Panc1 (cell line): ENCODE data around the gene GRIK4. TPM values are rescaled to one million over a fixed set of nuclear protein-coding genes. Genes with fewer than 3 reads are reported as not detected.

Experiments used
- ATAC-seq: fragments of 200-7000 bp; cut with Tn5 transposase; 2 replicates; pipeline ENCODE4 v1.9.1; 2020; ENCODE audit warnings: mild to moderate bottlenecking, moderate library complexity
- BruUV-seq: library from RNA; stranded (reverse); fragments of 400-500 nt; replicated peaks from 2 replicates; lab custom pipeline; 2021; lab: Mats Ljungman, UMichigan
- CTCF ChIA-PET: fragments of 300-600 bp; sonication (Branson Sonifier 250); formaldehyde crosslinking; loops from one replicate; lab custom pipeline; 2022; ENCODE audit warnings: antibody characterized with exemption; lab: Charles Lee
- POLR2A ChIA-PET: fragments of 300-600 bp; sonication (Branson Sonifier 250); formaldehyde crosslinking; loops from one replicate; lab custom pipeline; 2022; ENCODE audit warnings: antibody characterized with exemption; lab: Charles Lee
- DNase-seq: peaks from one replicate; pipeline ENCODE4 v3.0.0-alpha.2; 2010; ENCODE audit warnings: low read depth, low spot score
- H3K27ac ChIP-seq: 2 replicates; pipeline ENCODE4 v1.5.1; 2011; ENCODE audit warnings: mild to moderate bottlenecking, low read length, inconsistent platforms
- H3K27me3 ChIP-seq: fragments of 200-500 bp; sonication (Bioruptor generic); 2 replicates; pipeline ENCODE4 v1.6.0; 2014; ENCODE audit warnings: low read length, inconsistent platforms; ENCODE audit not compliant: control insufficient read depth, insufficient read depth
- H3K36me3 ChIP-seq: fragments of 200-500 bp; sonication (Bioruptor generic); 2 replicates; pipeline ENCODE4 v1.5.1; 2014; ENCODE audit warnings: inconsistent platforms, mild to moderate bottlenecking, low read length, moderate library complexity; ENCODE audit not compliant: control insufficient read depth, insufficient read depth
- H3K4me1 ChIP-seq: 2 replicates; pipeline ENCODE4 v1.5.1; 2011; ENCODE audit warnings: inconsistent platforms, mild to moderate bottlenecking, low read length, moderate library complexity; ENCODE audit not compliant: control insufficient read depth, insufficient read depth
- H3K4me3 ChIP-seq, 2 experiments: 2 replicates each; pipeline ENCODE4 v1.5.1; 2011 to 2012; ENCODE audit warnings: low read depth in 2 of 2, low read length in 2 of 2, mild to moderate bottlenecking in 2 of 2, inconsistent platforms in 1 of 2, moderate library complexity in 1 of 2
- H3K9me3 ChIP-seq: fragments of 200-500 bp; sonication (Bioruptor generic); 2 replicates; pipeline ENCODE4 v1.5.1; 2014; ENCODE audit warnings: low read depth, mild to moderate bottlenecking, inconsistent platforms, low read length, moderate library complexity; ENCODE audit not compliant: control insufficient read depth, insufficient read depth
- POLR2AphosphoS5 ChIP-seq: IDR thresholded peaks from 2 replicates; pipeline ENCODE4 v1.6.1; 2012; ENCODE audit warnings: mild to moderate bottlenecking, low read depth, low read length, moderate library complexity
- SIN3A ChIP-seq: IDR thresholded peaks from 2 replicates; pipeline ENCODE4 v1.6.1; 2012; ENCODE audit warnings: low read depth, mild to moderate bottlenecking, low read length, moderate library complexity, borderline replicate concordance; ENCODE audit not compliant: insufficient read depth
- TCF7L2 ChIP-seq: IDR thresholded peaks from 2 replicates; pipeline ENCODE4 v1.6.1; 2011; ENCODE audit warnings: mild to moderate bottlenecking, low read depth, low read length, inconsistent platforms
- in situ Hi-C: cut with HindIII; loops from 2 replicates; pipeline ENCODE4 v1.10.0; 2016; ENCODE audit warnings: low sequenced_read_pairs, low pct_unique_long_range_greater_than_20kb
- intact Hi-C: fragments of 100-400 bp; cut with micrococcal nuclease; formaldehyde crosslinking; loops from one replicate; pipeline ENCODE4 v1.10.0; 2022; ENCODE audit not compliant: unreplicated experiment
- total RNA-seq: library from RNA; stranded (reverse); gene quantifications from one replicate; pipeline ENCODE4 v1.2.1, GENCODE V29; 2021; ENCODE audit not compliant: unreplicated experiment
- TF ChIP-seq, protein P1 (sequence below): fragments of 450-650 bp; IDR thresholded peaks from 2 replicates; pipeline ENCODE4 v1.5.1; 2017; ENCODE audit warnings: mild to moderate bottlenecking
- TF ChIP-seq, protein P2 (sequence below), 2 experiments: IDR thresholded peaks; 2 replicates each; pipeline ENCODE4 v1.6.1; 2011 to 2012; ENCODE audit warnings: low read depth in 2 of 2, control low read depth in 1 of 2, low read length in 1 of 2, mild to moderate bottlenecking in 1 of 2, moderate library complexity in 1 of 2; ENCODE audit not compliant: insufficient read depth in 1 of 2

The GRIK4 gene
- total RNA-seq, 1 experiment from 2014 or later = 0.62 TPM

DNA sequence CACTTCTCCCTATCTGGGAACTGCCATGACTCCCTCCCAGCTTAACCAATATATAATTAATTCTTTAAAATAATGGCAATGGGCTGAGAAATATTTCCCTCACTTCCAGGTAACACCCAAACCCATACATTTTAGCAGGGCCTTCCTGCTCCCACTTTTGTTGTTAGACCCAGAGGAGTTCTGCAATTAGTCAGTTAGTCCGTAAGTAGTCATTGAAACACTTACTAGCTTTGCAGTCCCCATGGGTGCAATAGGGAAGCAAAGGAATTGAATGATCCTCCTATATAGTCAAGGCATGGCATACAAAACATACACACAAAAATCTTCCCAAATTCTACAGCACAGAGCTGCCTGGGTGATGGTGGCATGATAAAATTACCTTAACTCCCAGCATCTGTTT is 258.4 kb downstream of the GRIK4 start:
- Histone ChIP-seq H3K36me3 (no peaks in the 10 kb centered on the region), H3K27me3 (no peaks in the 10 kb centered on the region), H3K4me1 (no peaks in the 10 kb centered on the region), H3K4me3 (no peak overlapping the region), H3K9me3 (peaks cover 5% of the 10 kb centered on the region; the same call in 1 of the 2 replicates), H3K27ac (no peak overlapping the region)
- in situ Hi-C loops (no loop called here), intact Hi-C loops (no loop called here)
- ChIA-PET CTCF (no interaction called here), POLR2A (interaction anchor here (0.6 kb wide), 1 partner anchor 1078 kb away, joined by 10 read pairs; no protein-coding TSS in a partner anchor)
- no peak for DNase-seq
- no TSS peak for BruUV-seq
- ATAC-seq = no peak
- TF ChIP-seq SIN3A (no peak), POLR2AphosphoS5 (no peak)
- TF ChIP-seq, protein P1, sequence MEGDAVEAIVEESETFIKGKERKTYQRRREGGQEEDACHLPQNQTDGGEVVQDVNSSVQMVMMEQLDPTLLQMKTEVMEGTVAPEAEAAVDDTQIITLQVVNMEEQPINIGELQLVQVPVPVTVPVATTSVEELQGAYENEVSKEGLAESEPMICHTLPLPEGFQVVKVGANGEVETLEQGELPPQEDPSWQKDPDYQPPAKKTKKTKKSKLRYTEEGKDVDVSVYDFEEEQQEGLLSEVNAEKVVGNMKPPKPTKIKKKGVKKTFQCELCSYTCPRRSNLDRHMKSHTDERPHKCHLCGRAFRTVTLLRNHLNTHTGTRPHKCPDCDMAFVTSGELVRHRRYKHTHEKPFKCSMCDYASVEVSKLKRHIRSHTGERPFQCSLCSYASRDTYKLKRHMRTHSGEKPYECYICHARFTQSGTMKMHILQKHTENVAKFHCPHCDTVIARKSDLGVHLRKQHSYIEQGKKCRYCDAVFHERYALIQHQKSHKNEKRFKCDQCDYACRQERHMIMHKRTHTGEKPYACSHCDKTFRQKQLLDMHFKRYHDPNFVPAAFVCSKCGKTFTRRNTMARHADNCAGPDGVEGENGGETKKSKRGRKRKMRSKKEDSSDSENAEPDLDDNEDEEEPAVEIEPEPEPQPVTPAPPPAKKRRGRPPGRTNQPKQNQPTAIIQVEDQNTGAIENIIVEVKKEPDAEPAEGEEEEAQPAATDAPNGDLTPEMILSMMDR = no peak
- TF ChIP-seq, protein P2, sequence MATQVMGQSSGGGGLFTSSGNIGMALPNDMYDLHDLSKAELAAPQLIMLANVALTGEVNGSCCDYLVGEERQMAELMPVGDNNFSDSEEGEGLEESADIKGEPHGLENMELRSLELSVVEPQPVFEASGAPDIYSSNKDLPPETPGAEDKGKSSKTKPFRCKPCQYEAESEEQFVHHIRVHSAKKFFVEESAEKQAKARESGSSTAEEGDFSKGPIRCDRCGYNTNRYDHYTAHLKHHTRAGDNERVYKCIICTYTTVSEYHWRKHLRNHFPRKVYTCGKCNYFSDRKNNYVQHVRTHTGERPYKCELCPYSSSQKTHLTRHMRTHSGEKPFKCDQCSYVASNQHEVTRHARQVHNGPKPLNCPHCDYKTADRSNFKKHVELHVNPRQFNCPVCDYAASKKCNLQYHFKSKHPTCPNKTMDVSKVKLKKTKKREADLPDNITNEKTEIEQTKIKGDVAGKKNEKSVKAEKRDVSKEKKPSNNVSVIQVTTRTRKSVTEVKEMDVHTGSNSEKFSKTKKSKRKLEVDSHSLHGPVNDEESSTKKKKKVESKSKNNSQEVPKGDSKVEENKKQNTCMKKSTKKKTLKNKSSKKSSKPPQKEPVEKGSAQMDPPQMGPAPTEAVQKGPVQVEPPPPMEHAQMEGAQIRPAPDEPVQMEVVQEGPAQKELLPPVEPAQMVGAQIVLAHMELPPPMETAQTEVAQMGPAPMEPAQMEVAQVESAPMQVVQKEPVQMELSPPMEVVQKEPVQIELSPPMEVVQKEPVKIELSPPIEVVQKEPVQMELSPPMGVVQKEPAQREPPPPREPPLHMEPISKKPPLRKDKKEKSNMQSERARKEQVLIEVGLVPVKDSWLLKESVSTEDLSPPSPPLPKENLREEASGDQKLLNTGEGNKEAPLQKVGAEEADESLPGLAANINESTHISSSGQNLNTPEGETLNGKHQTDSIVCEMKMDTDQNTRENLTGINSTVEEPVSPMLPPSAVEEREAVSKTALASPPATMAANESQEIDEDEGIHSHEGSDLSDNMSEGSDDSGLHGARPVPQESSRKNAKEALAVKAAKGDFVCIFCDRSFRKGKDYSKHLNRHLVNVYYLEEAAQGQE (IDR thresholded peaks at IDR 0.05; ENCODE audit: insufficient read depth in 1 of 2, low read depth in 2 of 2, low read length in 1 of 2) = no peak

DNA sequence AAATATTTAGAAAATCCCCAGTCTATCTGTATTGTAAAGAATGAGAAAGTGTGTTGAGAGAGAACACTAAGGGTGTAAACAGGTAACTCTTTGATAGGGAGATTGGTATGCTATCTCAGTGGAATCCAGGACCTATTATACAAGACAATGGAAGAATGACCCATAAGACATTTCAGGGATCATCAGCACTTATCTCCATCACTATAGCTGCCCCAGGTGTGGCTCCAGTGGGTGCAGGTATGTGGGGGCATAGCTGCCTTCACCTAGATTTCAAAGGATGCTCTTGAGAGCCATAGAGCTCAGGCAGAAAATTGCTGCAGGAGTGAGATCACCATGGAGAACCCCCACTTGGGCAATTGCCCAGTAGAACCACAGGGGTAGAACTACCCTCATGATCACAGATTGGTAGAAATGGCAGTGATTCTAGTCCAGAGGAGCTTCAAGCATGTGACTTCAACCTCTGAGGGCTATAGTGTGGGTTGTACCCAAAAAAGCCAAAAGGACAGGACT is 260.1 kb downstream of the GRIK4 start:
- intact Hi-C loops = no loop called here

More for the DNA sequence above, 260.1 kb downstream of the GRIK4 start:
- no peak for TF ChIP-seq POLR2AphosphoS5
- TF ChIP-seq TCF7L2 = no peak
- TF ChIP-seq, protein P1 = no peak
- TF ChIP-seq, protein P2 (IDR thresholded peaks at IDR 0.05; ENCODE audit: insufficient read depth in 1 of 2, low read depth in 2 of 2, low read length in 1 of 2) = no peak
- no peak for TF ChIP-seq SIN3A
- Histone ChIP-seq H3K4me3 (no peak overlapping the region), H3K27me3 (no peaks in the 10 kb centered on the region; the same call in 1 of the 2 replicates), H3K4me1 (no peaks in the 10 kb centered on the region), H3K9me3 (peaks cover 5% of the 10 kb centered on the region; the same call in 1 of the 2 replicates), H3K27ac (no peak overlapping the region), H3K36me3 (no peaks in the 10 kb centered on the region)
- no peak for DNase-seq
- no TSS peak for BruUV-seq
- CTCF ChIA-PET = no interaction called here
- in situ Hi-C loops = no loop called here
- ATAC-seq = no peak
- POLR2A ChIA-PET = no interaction called here
